Stimulated activated CD8-positive, alpha-beta memory T cell treated with anti-CD3 and anti-CD28 coated beads, Interleukin-2, amount 100 ng/mL, for 1 hour (primary cell): ENCODE results near the gene CCR6.
"Not testable (repeated sequence)": the region's sequence is repeated elsewhere in the genome, so short reads cannot be mapped to it uniquely, and the experiment has no call there.

Experiments used
- DNase-seq, 2 donors: peaks; one replicate each; pipeline ENCODE4 v3.0.0-alpha.2; 2020; ENCODE audit warnings: low read depth in 2 of 2

Gene CCR6

GRCh38 chr6:167122827-167123657 is at the start of gene CCR6:
TSS of gene CCR6 (plus strand) at chr6:167123096. CDS start at chr6:167136135, 13,039 bp downstream.
- no peak for DNase-seq

- no peak for DNase-seq
These were observed 49.1 kb upstream of the CCR6 start for GRCh38 chr6:167073679-167074274.

- DNase-seq: no peak
These were observed 45.5 kb upstream of the CCR6 start for GRCh38 chr6:167077241-167077932.

GRCh38 chr6:167078745-167079144 is 44.2 kb upstream of the CCR6 start:
- DNase-seq: no peak

GRCh38 chr6:167079853-167080297 is 43.0 kb upstream of the CCR6 start:
- no peak for DNase-seq

- DNase-seq: no peak
These were observed 35.0 kb upstream of the CCR6 start for GRCh38 chr6:167087857-167088354.

GRCh38 chr6:167088741-167089140 is 34.2 kb upstream of the CCR6 start:
- DNase-seq: not testable (repeated sequence)

- DNase-seq: no peak
These were observed 33.4 kb upstream of the CCR6 start for GRCh38 chr6:167089243-167090142.

GRCh38 chr6:167090171-167090570 is 32.7 kb upstream of the CCR6 start:
- no peak for DNase-seq

GRCh38 chr6:167091026-167091804 is 31.7 kb upstream of the CCR6 start:
- no peak for DNase-seq

- DNase-seq: no peak
These were observed 31.1 kb upstream of the CCR6 start for GRCh38 chr6:167091805-167092107.

- no peak for DNase-seq
These were observed 30.1 kb upstream of the CCR6 start for GRCh38 chr6:167092672-167093339.

- DNase-seq: no peak
These were observed 29.4 kb upstream of the CCR6 start for GRCh38 chr6:167093406-167093921.

GRCh38 chr6:167093922-167094432 is 28.9 kb upstream of the CCR6 start:
- DNase-seq: peak; percentile 38 to 50

GRCh38 chr6:167094436-167094819 is 28.5 kb upstream of the CCR6 start:
- no peak for DNase-seq

GRCh38 chr6:167094820-167095637 is 27.9 kb upstream of the CCR6 start:
- DNase-seq: no peak

GRCh38 chr6:167095888-167096287 is 27.0 kb upstream of the CCR6 start:
- DNase-seq: no peak

GRCh38 chr6:167096991-167097390 is 25.9 kb upstream of the CCR6 start:
- DNase-seq: no peak

GRCh38 chr6:167097770-167098169 is 25.1 kb upstream of the CCR6 start:
- DNase-seq: no peak
